Activated CD4-positive, alpha-beta T cell treated with anti-CD3 and anti-CD28 coated beads, Interleukin-2, Interleukin-6, amounts not matched to agents 100 ng/mL and 50 ng/mL, durations not matched to agents 16 hours and 8 hours (primary cell): ENCODE results near the gene VIM.
"Not testable (repeated sequence)": the region's sequence is repeated elsewhere in the genome, so short reads cannot be mapped to it uniquely, and the experiment has no call there.

Source experiments
- DNase-seq: peaks from one replicate; pipeline ENCODE4 v3.0.0-alpha.2; 2020

Gene VIM

DNA sequence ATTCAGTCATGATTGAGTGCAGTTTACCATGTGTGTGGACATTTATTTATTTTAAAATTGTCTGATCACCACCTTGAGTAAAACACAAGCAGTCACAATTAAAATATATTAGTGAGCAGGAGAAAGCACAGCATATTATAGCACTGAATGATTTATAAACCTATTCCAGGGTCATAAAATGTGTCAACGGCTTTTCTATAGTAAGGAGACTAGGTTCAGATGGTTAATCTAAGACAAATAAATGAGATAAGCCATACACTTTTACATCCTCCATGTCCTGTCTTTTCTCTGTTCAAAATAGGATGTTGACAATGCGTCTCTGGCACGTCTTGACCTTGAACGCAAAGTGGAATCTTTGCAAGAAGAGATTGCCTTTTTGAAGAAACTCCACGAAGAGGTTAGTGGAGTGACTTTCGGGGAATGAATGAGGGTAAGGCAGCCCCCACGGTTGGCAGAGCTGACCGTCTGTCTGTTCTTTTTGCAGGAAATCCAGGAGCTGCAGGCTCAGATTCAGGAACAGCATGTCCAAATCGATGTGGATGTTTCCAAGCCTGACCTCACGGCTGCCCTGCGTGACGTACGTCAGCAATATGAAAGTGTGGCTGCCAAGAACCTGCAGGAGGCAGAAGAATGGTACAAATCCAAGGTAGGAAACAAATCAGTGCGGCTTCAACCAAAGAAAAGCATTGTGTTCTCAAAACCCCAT lies 5.4 kb downstream of the VIM start:
- no peak for DNase-seq

DNA sequence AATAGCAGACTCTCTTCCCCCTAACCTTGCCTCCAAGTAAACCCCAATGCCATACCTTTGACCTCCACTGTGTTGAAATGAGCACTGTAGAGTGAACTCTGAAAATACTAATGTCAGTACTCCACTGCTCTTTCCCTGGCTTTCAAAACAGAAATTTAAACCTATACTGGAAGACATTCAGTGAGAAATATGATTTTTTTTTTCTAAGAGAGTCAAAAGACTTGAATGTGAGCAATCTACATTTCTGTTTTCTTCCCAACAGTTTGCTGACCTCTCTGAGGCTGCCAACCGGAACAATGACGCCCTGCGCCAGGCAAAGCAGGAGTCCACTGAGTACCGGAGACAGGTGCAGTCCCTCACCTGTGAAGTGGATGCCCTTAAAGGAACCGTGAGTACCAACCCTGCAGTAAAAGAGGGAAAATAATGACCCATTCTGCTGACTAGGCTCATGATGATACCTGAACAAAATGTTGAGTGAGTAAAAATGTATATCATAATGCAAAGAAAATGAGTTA lies 6.4 kb downstream of the VIM start:
- no peak for DNase-seq

DNA sequence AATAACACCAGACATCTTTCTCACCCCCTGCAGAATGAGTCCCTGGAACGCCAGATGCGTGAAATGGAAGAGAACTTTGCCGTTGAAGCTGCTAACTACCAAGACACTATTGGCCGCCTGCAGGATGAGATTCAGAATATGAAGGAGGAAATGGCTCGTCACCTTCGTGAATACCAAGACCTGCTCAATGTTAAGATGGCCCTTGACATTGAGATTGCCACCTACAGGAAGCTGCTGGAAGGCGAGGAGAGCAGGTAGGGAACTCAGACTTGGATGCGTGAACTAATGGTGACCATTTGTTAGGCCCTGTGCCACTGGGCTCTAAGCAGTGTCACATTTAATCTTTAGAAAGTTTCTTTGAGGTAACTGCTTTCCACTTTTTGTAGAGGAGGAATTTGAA lies 7.1 kb downstream of the VIM start:
- no peak for DNase-seq

DNA sequence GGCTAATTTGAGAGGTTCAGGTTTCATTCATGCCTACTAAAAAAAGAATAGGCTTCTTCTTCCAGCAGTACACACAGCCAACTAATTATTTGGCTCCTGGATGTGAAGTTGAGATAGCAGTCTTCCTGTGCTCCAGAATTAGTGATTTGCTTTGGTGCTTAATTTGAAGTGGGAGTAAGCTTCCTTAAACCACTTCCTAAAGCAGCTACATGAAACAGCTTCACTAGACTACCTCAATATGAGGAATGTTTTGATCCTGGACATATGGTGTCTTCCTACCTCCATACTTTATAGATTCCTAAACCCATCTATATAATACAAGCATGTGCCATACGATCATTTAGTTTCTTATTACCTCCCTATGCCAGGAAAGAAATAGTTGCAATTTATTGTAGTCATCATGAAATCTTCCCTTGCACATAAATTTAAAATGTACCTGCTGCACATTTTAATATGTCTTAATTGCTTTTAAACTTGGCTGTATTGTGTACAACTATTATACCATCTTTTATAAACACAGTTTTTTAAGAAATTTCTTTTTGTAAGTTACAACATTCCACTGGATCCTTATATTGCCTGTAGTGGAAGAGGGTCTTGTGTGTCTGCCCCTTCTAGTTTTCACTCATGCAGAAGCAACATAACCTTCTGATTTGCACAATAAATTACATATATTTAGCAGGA lies 8.6 kb downstream of the VIM start:
- DNase-seq: no peak

DNA sequence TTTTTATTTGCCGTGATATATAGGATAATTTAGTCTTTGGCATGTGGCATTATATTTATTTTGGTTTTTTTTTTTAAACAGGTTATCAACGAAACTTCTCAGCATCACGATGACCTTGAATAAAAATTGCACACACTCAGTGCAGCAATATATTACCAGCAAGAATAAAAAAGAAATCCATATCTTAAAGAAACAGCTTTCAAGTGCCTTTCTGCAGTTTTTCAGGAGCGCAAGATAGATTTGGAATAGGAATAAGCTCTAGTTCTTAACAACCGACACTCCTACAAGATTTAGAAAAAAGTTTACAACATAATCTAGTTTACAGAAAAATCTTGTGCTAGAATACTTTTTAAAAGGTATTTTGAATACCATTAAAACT lies 9.1 kb downstream of the VIM start:
- no peak for DNase-seq

DNA sequence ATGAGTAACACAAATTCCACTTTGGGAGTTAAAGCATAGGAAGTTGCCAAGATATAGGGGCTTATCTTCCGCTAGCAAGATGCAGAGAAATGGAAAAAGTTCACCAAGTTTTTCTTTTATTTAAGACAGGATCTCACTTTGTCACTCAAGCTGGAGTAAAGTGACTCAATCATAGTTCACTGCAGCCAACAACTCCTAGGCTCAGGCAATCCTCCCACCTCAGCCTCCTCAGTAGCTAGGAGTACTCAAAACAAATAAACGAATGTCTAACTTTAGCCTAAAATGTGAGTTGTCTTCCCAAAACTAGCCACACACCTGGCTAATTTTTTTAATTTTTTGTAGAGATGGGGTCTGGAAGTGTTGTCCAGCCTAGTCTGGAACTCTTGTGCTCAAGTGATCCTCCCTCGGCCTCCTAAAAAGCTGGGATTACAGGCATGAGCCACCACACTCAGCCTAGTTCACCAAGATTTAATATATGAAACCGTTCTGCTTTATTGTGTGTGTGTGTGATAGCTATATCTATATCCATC lies 9.9 kb downstream of the VIM start:
- DNase-seq: no peak

DNA sequence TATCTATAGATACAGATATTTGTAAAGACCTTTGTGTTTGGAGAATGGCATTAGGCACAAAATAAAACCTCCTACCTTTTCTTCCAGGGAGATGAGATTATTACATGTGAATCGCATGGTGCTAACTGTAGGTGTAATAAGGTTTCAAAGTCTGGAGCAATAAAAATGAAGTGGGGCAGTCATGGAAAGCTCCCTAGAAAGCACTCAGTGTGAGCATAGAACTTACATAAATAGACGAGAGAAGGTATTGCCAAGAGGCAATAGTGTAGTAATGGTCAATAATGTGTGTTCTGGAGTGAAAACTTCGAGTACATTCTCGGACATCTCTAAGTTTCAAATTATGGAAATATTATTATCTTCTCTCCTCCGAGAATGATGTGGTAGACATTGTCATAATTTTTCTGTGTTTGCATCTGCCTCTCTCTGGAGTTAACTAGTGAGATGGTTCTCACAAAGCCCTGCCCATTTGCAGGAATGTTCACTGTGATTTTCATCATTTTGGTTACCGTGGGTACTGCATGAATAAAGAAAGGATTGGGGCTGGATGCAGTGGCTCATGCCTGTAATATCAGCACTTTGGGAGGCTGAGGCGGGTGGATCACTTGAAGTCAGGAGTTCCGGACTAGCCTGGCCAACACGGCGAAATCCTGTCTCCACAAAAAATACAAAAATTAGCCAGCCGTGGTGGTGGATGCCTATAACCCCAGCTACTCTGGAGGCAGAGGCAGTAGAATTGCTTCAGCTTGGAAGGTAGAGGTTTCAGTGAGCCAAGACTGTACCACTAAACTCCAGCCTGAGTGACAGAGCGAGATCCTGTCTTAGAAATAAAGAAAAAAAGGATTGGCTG lies 10.6 kb downstream of the VIM start:
- DNase-seq: no peak

DNA sequence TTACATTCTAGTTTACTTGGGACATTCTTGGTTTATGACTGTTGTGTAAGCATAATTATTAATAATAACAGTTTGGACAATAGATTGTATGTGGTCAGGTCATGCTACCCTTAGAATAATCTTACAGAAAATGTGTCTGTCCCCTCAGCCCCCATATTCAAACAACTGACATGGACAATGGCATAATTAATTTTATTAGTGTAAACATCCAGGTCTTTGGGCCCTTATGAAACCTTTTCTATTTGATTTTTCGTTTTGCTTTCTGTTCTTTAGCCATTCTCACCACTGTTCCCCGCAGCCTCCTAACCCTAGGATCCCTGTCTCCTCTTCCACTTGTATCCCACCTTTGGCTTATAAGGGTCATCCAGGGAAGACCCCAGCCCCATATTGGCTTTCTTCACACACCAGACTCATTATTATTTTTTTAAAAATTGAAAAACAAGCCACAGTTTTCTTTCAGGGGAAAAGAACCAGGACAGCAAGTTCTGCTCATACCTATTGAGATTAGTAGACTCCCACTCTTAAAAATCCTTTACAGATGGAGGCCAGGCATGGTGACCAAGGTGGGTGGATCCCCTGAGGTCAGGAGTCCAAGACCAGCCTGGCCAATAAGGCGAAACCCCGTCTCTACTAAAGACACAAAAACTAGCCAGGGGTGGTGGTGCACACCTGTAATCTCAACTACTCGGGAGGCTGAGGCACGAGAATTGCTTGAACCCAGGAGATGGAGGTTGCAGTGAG lies 11.5 kb downstream of the VIM start:
- no peak for DNase-seq

DNA sequence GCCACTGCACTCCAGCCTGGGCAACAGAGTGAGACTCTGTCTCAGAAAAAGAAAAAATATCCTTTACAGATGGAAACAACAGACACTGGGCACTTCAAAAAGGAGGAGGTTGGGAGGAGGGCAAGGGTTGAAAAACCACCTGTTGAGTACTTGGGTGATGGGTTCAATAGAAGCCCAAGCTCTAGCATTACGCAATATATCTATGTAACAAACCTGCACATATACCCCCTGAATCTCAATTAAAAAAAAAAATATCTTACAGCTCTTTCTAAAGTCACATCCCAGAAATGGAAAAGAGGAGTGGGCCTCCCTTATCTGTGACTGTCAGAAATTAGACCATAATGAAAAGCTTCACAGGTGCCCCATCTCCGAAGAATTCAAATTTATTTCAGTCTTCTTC lies 12.1 kb downstream of the VIM start:
- DNase-seq: no peak

DNA sequence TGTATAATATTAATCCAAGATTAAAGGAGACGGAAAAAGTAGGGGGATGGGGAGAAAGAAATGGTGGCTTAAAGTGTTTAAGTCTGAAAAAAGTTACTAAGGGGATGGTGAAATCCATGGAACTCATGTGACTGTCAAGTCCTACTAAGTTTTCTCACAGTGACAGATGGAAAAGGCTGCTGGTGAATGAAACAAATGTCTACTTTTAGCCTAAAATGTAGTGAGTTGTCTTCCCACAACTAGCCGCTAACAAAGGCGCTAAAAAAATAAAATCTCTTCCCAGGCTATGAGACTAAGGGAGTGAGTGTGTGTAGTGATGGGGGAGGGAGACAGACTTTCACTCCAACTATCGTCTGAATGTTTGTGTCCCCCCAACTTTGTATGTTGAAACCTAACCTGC lies 12.6 kb downstream of the VIM start:
- no peak for DNase-seq

DNA sequence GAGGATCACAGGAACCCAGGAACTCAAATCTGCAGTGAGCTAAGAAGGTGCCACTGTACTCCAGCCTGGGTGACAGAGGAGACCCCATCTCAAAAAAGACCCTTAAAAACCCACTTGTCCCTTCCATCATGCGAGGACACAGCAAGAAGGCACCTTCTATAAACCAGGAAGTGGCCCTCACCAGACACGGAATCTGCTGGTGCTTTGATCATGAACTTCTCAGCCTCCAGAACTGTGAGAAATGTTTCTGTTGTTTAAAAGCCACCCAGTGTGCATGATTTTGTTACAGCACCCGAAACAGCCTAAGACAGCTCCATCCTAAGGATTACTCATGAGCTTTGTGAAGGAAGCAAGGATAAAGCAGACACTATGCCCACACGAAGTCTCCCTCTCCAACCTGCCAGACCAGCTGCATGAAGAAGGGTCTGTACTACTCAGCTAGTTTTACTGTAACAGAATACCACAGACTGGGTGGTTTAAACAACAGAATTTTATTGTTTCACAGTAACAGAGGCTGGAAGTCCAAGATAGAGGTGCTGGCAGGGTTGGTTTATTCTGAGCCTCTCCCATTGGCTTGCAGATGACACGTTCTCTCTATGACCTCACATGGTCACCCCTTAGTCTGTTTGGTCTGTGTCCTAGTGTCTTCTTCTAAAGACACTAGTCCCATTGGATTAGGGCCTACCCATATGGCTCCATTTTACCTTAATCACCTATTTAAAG lies 13.7 kb downstream of the VIM start:
- DNase-seq: no peak

DNA sequence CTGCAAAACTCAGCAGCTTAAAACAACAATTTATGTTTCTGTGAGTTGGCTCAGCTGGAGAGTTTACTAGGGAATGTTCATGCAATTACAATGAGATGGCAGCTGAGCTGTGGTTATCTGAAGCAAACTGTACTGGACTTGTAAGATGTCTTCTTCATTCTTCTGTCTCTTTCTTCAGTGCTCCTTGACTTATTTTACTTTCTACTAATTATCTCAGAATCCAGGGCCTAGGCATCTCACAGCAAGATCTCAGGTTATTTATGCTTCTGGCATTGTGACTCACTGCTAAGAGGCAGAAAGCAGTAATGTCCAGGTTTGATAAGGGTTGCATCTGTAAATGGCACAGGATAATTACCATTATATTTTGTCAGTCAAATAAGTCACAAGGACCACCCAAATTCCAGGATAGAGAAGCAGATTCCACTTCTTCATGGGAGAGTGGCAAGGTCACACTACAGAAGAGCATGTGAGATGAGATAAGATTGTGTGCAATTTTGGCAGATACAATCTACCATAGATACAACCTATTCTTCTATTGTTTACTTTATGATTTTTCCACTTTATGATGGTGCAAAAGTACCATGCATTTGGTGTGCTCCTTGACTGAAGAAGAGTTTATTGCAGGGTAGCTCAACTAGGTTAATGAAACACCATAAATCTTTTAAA lies 16.8 kb downstream of the VIM start:
- DNase-seq: no peak

DNA sequence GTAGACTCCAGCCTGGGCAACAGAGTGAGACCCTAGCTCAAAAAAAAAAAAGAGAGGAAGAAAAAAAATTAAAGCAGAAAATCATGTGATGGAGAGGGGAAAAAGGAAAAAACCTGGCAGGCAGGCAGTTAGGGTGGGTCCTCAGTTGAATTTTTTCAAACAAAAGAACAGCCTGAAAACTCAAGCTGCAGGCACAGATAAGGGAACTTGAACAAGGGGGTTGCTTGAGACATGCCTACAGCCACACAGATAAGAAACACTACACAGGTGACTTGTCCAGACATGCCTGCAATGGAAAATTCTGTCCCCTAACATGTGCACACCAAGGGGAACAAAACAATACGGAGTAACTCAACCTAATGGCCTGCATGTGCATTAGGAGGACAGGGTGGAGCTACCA lies 19.2 kb downstream of the VIM start:
- no peak for DNase-seq

DNA sequence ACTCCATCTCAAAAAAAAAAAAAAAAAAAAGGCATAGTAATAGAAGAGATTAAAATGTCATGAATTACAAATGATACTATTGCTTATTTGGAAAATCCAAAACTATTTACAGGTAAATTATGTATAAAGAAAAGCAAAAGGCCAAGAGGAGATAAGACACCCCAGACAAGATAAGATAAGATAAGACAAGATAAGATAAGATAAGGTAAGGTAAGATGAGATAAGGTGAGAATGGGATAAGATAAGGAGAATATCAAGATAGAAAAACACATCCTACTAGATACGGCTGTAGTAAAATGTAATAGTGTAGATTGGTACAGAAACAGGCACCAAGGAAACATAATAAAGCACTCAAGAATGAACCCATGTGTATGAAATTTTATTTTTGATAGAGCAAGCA lies 20.9 kb downstream of the VIM start:
- no peak for DNase-seq

DNA sequence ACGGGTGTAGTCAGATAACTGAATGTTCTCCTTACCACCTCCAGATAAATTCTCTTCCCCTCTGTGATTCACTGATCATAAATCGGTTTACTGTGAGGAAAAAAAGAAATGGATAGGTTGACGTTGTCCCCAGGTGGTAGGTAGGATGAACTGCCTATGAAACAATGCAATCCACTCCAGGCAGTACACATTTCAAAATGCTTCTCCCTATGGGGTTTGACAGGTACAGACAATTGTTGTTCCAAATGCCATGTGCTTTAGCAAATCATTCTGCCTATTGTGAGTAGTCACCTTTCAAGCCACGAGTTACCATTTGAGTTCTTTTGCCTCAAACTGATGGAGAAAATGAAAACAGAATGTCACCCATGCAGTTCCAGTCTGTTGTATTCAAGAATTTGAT lies 21.8 kb downstream of the VIM start:
- DNase-seq: no peak

DNA sequence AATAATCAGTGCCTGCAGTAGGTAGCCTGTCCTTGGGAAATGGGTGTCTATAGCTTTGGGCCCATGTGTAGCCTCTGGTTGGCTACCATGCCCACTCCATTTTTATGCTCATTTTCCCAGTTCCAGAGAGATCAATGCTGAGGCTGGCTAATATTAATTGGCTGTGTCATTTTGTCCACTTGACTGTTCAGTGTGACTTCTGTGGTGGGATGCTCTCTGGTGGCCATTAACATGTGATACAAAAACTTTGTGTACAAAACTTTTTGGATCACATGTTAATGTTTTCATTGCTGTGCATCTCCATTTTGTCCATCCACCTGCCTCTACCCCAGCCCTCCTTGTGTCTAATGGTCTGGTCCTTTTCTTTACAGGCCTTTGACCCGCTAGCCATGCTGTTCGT lies 22.7 kb downstream of the VIM start:
- DNase-seq: no peak

DNA sequence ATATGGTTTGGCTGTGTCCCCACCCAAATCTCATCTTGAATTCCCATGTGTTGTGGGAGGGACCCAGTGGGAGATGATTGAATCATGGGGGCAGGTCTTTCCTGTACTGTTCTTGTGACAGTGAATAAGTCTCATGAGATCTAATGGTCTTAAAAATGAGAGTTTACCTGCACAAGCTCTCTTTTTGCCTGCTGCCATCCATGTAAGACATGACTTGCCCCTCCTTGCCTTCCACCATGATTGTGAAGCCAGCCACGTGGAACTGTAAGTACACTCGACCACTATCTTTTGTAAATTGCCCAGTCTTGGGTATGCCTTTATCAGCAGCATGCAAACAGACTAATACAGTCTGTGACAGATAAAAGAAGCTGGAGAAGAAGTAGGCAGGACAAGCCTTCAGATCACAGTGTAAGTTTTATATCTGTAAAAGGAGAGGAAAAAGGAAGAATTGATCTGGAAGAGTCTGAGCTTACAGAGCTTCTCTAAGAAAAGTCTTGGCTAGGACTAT lies 26.6 kb downstream of the VIM start:
- DNase-seq: not testable (repeated sequence)

DNA sequence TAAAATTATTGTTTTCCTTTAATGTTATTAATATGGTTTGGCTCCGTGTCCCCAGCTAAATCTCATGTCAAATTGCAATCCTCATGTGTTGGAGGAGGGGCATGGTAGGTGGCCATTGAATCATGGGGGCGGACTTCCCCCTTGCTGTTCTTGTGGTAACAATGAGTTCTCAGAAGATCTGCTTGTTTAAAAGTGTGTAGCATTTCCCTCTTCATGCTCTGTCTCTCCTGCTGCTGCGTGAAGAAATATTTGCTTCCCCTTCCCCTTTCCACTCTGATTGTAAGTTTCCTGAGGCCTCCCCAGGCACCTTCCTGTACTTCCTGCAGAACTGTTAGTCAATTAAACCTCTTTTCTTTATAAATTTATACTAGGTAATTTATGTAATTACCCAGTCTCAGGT lies 27.5 kb downstream of the VIM start:
- DNase-seq: no peak

DNA sequence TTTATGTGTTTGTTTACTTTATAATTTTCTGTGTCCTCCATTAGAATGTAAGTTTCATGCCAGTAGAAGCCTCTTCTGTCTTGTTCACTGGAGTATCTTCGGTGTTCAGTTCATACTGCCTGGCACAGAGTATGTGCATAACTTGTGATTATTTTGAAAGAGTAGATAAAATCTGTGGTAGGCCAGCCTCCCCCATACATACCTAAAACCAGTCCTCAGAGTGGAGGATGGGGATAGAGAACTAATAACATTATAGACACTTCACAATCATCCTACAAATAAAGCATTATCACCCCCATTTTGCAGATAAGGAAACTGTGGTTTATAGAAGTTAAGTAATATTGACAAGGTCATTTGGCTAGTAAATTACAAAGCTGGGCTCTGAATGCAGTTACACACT lies 28.0 kb downstream of the VIM start:
- DNase-seq: no peak

DNA sequence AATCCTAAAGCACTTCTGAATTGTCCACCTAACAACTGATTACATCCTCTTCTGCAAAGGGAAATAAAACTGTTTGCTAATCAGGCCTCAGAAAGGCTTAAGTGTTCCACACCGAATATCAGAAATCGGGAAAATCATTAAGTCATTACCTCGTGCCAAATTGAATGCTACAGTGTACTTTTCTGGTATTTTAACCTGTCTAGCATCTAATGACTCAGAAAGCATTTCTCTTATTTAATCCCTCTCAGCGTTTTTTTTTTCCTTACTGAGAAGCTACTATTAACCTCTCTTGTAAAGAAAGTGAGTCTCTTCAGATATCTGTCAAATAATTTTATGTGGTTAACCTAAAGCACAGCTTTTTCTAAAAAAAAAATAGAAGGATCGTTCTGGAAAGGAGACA lies 28.6 kb downstream of the VIM start:
- DNase-seq: no peak
